OCI-LY3 (cell line): ENCODE results near the gene CCDC92.

ENCODE experiments used
- H2AFZ ChIP-seq: fragments of 200-600, 300-600 bp; shearing (Covaris generic); 2 replicates; pipeline ENCODE4 v1.6.0; 2014; ENCODE audit warnings: antibody characterized with exemption, low read depth, low read length
- H3K27ac ChIP-seq: fragments of 200-600, 300-600 bp; sonication (generic); 2 replicates; pipeline ENCODE4 v1.5.1; 2014; ENCODE audit warnings: mild to moderate bottlenecking, low read length, moderate library complexity, mixed read lengths
- H3K27me3 ChIP-seq: fragments of 200-600, 300-600 bp; sonication (generic); 2 replicates; pipeline ENCODE4 v1.6.1; 2014; ENCODE audit warnings: low read depth, low read length, mixed read lengths
- H3K36me3 ChIP-seq: fragments of 200-600, 300-600 bp; sonication (generic); replicated peaks from 2 replicates; pipeline ENCODE3; 2014; ENCODE audit warnings: low read depth, low read length, mixed read lengths
- H3K4me1 ChIP-seq: fragments of 300-600, 200-600 bp; sonication (generic); 2 replicates; pipeline ENCODE4 v1.6.1; 2014; ENCODE audit warnings: low read length, mixed read lengths
- H3K4me2 ChIP-seq: fragments of 200-600, 300-600 bp; sonication (generic); 2 replicates; pipeline ENCODE4 v1.6.1; 2014; ENCODE audit warnings: low read length, mixed read lengths
- H3K4me3 ChIP-seq: fragments of 300-600, 200-600 bp; sonication (generic); 2 replicates; pipeline ENCODE4 v1.5.1; 2014; ENCODE audit warnings: antibody characterized with exemption, mild to moderate bottlenecking, low read length, moderate library complexity
- H3K79me2 ChIP-seq: fragments of 300-600, 200-600 bp; shearing (Covaris generic); 2 replicates; pipeline ENCODE4 v1.6.1; 2014; ENCODE audit warnings: mild to moderate bottlenecking, low read length, mixed read lengths
- H3K9ac ChIP-seq: fragments of 300-600, 200-600 bp; shearing (Covaris generic); 2 replicates; pipeline ENCODE4 v1.6.0; 2014; ENCODE audit warnings: mild to moderate bottlenecking, low read length, moderate library complexity
- H3K9me3 ChIP-seq: fragments of 200-600, 300-600 bp; shearing (Covaris generic); 2 replicates; pipeline ENCODE4 v1.6.1; 2014; ENCODE audit warnings: low read length, mixed read lengths; ENCODE audit not compliant: insufficient read depth
- H4K20me1 ChIP-seq: fragments of 200-600, 300-600 bp; sonication (generic); 2 replicates; pipeline ENCODE4 v1.6.1; 2016; ENCODE audit warnings: low read length, mixed read lengths; ENCODE audit not compliant: insufficient read depth
- EZH2phosphoT487 ChIP-seq: fragments of 200-600 bp; shearing (Covaris generic); IDR thresholded peaks from 2 replicates; pipeline ENCODE4 v1.6.1; 2018; ENCODE audit warnings: antibody characterized with exemption, mixed run types, low read depth
- TF ChIP-seq, protein P1 (sequence below): fragments of 200-600, 300-600 bp; sonication (generic); IDR thresholded peaks from 2 replicates; pipeline ENCODE4 v1.5.1; 2014; ENCODE audit warnings: antibody characterized with exemption, low read length, low read depth

Gene CCDC92

DNA sequence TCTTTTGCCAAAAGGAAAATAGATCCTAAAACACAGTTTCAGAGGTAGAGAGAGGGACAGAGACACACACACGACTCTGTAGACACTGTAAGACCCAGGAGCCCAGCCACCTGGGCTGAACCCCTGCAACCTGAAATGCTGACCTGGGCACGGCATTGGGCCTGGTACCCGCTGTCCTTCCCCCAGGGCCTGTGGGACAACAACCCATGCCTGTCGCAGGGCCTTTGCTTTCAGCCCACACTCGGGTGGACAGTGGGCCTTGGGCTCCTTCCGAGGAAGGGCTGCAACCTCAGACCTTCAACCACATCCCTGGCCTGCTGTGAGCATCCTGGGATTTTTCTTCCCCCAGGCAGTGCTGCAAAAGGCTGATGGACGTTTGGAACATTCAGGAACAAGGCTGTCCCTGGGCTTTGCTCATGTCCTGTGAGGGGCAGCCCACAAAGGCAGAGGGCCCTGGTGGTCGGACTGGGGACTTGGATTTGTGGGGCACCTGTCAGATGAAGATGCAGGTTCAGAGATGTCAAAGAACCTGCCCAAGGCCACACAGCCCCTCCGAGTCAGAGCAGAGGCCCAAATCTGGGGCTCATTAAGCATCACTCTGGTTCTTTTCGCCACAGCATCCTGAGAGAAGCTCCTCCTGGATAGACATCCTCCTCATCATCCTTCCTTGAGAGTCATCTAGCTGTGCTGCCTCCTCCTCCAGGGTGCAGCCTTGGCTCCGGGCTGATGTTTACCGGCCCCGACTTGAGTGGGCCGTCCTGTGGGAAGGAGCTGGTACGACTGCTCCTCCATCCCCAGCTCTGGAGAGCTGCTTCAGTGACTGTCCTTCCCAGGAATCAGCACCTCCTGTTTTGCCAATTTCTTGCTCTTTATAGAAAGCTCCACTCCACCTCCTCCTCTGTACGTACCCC is 32.7 kb downstream of the CCDC92 start:
- Histone ChIP-seq H3K4me1 (peaks cover 12% of the 10 kb centered on the region), H3K27me3 (no peaks in the 10 kb centered on the region), H3K27ac (no peak overlapping the region), H3K36me3 (peaks cover 5% of the 10 kb centered on the region), H3K9me3 (no peaks in the 10 kb centered on the region), H3K4me2 (no peak overlapping the region), H3K4me3 (no peak overlapping the region), H3K79me2 (no peaks in the 10 kb centered on the region), H4K20me1 (no peaks in the 10 kb centered on the region), H2AFZ (no peak overlapping the region), H3K9ac (no peak overlapping the region)
- no peak for TF ChIP-seq EZH2phosphoT487
- TF ChIP-seq, protein P1, sequence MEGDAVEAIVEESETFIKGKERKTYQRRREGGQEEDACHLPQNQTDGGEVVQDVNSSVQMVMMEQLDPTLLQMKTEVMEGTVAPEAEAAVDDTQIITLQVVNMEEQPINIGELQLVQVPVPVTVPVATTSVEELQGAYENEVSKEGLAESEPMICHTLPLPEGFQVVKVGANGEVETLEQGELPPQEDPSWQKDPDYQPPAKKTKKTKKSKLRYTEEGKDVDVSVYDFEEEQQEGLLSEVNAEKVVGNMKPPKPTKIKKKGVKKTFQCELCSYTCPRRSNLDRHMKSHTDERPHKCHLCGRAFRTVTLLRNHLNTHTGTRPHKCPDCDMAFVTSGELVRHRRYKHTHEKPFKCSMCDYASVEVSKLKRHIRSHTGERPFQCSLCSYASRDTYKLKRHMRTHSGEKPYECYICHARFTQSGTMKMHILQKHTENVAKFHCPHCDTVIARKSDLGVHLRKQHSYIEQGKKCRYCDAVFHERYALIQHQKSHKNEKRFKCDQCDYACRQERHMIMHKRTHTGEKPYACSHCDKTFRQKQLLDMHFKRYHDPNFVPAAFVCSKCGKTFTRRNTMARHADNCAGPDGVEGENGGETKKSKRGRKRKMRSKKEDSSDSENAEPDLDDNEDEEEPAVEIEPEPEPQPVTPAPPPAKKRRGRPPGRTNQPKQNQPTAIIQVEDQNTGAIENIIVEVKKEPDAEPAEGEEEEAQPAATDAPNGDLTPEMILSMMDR = no peak

DNA sequence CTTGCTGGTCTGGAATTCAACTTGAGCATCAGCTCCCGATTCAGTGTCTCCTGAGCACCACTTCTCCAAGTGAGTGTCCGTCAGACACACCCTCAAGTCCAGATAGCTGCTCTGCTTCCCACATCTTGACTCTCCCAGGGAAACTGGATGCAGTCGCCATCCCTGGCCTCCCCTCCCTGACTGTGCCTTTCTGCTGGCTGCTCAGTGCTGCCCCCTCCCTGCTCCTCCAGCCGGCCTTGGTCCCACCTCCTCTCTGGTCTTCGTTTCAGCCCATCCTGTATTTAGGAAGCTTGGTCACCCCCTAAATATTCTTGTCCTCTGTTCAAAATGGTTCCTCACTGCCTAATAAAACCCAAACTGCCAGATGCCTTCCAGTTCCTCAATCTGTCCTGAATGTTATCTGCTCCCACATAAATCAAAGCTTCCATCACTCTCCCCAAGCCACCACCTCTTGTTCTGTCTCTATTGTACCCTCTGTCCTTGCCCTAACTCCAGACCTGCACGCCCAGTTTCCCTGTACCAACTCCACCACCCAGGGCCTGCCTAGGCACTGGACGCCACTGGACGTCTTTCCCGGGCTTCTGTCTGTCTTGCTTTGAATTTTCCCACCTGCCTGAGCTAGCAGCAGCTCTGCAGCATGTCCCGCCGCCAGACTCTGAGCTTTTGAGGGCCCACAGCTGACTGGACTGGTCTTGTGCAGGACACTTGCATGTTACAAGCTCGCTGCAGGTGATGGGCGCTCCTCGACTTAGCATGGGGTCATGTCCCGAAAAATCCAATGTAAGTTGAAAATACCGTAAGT is 33.8 kb downstream of the CCDC92 start:
- H3K36me3 ChIP-seq = peaks cover 5% of the 10 kb centered on the region
- H3K4me3 ChIP-seq = no peak overlapping the region
- no peak overlapping the region for H2AFZ ChIP-seq
- H3K79me2 ChIP-seq = no peaks in the 10 kb centered on the region
- no peaks in the 10 kb centered on the region for H4K20me1 ChIP-seq
- H3K4me2 ChIP-seq = peak overlapping the region; percentile 14; the same call in 1 of the 2 replicates
- H3K27ac ChIP-seq = no peak overlapping the region
- H3K4me1 ChIP-seq = peaks cover 12% of the 10 kb centered on the region
- TF ChIP-seq EZH2phosphoT487 = no peak
- TF ChIP-seq, protein P1 = peak; percentile 36; the same call in 1 of the 2 replicates
- H3K9ac ChIP-seq = no peak overlapping the region
- H3K27me3 ChIP-seq = no peaks in the 10 kb centered on the region
- no peaks in the 10 kb centered on the region for H3K9me3 ChIP-seq

DNA sequence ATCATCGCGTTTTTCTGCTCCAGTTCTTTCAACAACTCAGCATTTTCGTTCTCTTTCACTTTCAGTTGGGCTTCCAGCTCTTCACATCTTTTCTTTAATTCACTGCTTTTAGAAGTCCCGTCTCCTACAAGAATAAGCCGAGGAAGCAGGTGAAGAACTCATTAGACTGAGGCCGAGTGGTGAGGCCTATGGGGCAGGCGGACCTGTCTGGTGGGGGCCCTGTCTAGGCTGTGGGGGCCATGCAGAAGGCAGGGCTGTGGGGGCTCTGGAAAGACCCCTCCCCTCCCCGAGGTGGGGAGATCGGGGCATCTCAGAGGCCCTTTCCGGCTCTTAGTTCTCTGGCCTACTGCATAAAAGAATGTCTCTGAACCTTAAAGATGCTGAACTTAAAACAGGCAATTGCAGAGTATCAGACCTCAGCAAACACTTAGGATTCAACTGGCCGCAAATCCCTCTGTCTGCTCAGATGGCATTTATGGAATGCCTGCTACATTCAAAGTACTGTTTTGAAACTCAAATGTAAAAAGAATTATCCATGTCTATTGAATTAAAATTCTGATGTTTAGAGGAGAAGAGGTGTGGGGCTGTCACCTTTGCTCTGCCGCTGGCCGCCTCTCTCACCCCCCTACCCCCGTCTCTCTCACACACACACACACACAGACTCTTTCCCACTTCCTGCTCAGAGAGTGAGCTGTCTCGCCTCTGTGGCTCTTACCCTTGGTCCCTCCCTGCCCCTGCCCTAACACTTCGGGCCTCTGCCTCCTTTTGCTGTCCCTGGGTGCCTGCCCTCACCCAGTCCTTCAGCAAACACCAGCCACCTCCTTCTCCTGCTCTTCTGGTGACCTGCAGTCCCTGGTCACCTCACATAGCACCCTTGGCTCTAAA is 34.7 kb downstream of the CCDC92 start:
- Histone ChIP-seq H3K27me3 (no peaks in the 10 kb centered on the region), H2AFZ (no peak overlapping the region), H4K20me1 (no peaks in the 10 kb centered on the region), H3K4me2 (no peak overlapping the region), H3K9ac (no peak overlapping the region), H3K4me3 (no peak overlapping the region), H3K27ac (no peak overlapping the region), H3K4me1 (peaks cover 12% of the 10 kb centered on the region), H3K9me3 (no peaks in the 10 kb centered on the region), H3K36me3 (peaks cover 5% of the 10 kb centered on the region), H3K79me2 (no peaks in the 10 kb centered on the region)
- TF ChIP-seq EZH2phosphoT487 = no peak
- TF ChIP-seq, protein P1 = no peak
